GM21825 (cell line): Measurements from ENCODE around the gene MAGEF1.
"Not testable (repeated sequence)": the region's sequence is repeated elsewhere in the genome, so short reads cannot be mapped to it uniquely, and the experiment has no call there.

ENCODE experiments used
- ATAC-seq: cut with Tn5 transposase; IDR thresholded peaks from one replicate; pipeline ENCODE4 v1.9.1; 2021; ENCODE audit warnings: mild to moderate bottlenecking, moderate library complexity; ENCODE audit not compliant: unreplicated experiment

Gene MAGEF1

DNA sequence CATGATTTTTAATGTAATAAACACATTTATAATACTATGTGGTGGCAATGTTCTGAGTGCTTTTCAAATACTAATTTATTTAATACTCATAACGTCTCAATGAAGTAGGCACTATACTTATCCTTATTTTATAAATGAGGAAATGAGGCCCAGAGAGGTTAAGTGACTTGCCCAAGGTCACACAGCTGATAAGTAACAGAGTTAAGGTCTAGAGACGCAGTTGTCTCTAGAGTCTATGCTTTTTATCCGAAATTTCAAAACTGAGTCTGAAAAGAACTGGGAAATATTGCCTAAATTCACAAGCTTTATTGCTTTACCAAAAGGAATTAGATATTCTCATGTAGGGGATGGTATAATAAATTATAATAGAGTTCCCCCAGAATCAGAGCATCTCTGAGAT lies 31.4 kb upstream of the MAGEF1 start:
- no peak for ATAC-seq

DNA sequence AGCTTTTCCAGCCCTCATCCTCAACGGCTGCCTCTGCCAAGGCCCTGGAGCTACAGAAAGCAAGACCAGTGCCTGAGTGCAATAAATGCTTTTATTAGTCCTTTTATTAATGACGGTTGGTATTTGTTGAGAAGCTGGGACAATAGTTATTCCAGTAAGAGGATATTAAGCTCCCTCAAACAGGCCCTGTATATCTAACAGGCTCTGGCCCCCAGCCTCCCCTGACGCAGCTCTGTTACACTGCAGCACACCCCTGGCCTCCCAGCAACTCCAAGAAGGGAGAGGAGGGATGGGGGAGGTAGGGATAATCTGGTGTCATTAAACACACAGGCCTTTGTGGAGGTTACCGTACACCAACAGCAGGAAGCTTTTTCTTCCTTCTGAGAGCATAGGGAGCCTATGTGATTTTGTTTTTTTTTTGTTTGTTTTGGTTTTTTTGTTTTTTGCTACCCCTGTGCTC lies 30.8 kb upstream of the MAGEF1 start:
- no peak for ATAC-seq

DNA sequence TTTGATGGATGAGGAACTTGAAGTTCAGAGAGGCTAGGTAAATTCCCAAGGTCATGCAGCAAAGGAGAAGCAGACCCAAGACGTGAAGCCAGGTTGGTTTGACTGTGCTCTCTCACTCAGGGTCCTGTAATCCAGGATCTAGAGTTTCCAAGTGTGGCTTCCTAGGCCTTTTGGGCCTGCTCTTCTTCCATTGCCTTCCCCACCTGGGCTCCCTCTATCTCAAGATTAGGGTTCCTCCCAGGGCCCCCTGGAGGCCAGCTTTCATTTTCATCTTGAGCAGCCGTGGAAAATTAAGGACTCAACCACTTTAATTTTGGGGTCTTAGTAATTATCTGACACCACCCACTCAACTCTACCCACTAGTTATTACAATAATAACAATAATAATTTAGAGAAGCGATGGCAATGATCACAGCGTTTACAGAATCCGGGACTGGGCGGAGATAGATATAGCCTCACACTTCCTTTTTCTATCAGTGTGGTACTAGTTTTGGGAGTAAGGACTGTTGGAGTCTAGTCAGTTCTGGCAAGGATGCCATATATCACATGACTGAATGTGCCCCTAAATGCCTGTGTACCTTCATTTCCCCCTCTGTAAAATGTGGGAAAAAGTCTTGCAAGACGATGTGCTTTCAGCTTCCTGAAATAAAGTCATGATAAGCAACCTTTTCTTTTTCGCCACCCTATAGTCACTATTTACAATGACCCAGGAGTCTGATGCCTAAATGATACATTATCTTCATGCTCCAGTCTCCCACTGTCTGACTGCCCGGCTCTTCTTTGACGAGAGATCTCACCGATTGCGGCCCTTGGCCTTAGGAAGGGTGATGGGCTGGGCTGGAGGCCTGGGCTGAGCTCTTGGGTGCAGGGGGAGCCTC lies 30.2 kb upstream of the MAGEF1 start:
- ATAC-seq, result no peak

DNA sequence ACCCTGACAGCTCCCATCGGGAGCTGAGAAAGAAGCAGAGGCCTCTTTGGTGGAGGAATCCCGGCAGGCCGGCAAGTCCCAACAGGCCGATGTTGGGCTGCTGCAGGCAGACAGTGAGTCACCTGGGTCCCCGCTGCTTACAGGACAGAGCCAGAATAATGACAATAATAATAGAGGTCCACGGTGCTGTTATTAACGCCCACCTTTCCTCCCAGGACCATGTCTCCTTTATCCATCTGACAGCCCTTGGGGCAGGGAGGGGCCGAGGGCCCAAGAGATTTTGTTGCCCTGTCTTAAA lies 29.3 kb upstream of the MAGEF1 start:
- ATAC-seq, result no peak

DNA sequence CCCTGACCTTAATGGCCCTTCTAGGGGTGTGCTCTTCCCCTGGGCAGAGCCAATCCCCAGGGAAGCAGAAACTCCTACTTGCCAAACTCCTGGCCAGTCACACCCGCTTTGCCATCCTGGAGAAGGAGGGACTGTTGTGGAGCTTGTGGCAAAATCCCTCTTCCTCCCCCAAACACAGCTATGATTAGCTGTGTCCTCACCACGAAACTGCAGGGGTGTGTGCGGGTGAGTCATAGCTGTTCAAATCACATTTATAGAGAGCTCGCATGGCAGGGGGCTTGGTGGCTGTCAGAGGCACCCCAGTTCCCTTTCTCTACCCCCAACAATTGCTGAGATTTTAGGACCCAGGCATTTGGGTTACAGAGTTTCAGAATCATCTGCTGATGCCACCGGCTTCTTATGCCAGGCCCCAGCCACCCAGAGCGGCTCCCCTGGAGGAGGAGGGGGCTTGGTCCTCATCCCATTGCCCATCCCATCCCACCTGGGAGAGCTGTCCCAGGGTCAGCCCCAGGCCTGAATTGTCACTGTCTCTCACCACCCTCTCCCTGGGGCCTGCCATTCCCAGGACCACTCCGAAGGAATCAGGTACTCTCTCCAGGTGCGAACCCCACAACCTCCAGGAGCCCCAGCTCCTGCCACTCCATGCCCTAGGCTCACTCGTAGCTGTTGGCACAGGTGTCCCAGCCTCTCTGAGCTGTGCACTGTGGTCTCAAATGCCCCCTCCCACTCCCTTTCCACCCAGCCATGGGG lies 28.8 kb upstream of the MAGEF1 start:
- ATAC-seq, result no peak

DNA sequence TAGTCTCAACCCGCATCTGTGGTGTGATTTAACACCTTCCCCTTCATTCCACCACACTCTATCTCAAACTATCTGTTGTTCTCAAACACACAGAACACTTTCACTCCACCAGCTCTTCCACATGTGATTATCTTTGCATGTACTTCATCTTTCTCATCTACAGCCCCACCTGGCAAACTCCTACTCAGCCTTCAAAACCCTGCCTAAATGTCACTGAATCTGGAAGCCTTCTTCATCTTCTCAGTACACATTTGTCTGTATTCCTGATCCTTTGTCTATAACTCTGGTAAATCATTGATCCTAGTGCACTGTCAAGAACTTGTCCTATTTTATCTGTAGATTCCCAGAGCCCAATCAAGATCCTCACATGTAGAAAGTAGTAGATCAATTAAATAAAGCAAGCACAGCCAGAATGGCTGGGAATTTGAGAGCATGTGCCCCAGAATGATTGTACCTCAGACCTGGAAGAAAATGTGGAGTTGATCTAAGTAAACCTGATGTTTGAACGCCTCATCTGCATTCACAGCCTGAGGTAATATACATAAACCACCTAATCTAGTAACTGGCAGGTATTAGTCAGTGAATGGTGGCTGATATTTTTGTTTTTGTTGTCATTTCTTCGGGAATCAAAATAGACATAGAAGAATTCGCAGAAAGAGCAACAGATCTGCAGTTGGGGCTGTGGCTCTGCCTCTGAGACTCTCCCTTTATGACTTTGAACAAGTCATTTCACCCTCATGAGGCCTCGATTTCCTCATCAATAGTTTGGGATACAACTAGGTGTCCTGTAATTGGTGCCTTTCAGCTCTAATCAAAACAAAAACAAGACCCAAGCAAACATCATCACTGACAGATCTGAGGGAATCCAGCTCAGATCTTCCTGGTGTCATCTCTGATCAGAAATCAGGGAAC lies 28.0 kb upstream of the MAGEF1 start:
- ATAC-seq, result no peak

DNA sequence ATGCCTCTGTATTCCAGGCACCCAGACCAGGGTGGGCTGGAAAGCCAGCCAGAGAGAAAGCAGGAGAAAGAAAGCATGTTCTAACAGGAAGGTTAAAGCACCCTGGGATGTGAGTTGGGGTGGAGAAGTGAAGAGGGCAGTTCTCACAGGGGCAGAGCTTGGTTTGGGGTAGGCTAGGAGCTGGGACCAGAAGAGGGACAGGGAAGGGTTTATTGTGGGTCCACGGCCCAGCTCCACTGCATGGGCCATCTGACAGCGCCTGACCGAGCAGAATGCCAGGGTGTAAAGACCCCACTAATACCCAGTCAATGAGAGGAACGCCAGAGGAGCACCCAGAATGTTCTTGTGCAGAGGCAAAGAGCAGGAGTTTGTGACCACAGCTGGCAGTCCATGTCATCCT lies 27.1 kb upstream of the MAGEF1 start:
- ATAC-seq, result no peak

DNA sequence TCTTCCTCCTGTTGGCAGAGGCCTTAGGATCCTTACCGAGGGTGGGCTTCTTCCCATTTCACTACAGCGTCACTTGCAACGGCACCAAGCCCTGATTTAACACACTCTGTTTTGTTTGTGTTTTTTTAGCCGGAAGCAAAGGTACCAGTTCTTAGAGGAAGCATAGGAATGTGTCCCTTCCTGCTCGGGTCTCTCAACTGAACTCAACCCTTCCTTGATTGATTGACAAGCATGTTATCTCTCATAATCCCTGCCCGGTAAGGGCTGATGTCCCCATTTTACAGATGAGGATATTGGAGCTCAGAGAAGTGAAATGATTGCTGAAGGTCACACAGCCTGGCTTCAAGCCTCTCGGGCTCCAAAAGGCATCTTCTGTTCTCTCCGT lies 26.6 kb upstream of the MAGEF1 start:
- no peak for ATAC-seq

DNA sequence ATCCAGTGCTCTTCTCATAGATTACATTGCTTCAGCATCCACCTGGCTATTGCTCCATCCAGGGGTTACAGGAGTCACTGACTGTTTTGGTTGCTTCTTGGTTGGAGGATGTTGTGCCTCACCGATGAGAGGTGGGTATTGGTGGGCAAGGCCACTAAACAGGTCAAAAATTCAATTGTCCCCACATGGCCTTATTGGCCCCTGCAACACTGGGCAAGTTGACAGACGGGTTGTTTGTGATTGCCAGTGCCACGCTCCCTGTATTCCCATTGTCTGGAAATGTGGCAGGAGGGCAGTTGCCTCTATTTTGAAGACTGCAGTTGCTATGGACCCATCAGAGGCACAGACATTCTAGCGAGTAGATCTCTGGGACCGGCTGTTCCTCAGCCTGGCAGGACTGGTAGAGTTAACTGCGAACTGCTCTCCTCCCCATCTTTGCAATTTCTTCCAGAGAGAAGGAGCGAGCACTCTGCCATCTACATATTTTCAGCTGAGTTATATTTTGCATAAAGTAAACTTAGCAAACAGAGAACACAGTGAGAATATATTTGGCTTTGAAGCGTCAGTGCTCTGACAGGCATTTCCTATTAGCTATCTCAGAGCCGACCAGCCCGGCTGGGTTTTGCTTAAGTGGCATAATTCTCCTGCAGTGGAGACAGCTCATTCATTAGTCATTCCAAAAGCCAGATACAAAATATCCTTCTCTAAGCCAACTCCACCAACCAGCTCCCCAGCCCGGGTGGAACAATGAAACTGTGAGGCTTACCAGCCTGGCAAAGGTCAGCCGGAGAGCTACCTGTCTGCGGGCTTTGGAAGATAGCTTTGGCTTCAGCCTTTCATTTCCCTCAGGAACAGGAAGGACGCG lies 26.0 kb upstream of the MAGEF1 start:
- ATAC-seq, result no peak

DNA sequence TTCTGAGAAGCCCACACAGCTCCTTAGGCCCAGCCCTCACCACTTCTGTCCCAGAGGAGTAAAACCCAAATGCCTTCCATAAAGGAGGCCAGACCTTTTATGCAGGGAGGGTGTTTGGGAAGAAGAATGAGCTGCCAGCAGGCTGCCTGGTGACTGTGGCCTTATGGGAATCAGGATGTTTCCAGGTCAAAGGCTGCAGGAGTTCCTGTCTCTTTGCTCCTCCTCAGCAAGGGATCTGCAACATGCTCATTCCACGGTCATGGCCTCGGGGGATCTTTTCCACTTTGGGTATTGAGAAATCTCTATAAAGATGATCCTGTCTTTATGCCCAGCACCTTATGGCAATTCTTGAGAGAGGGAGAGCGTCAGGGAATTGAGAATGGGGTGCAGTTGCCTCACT lies 25.2 kb upstream of the MAGEF1 start:
- no peak for ATAC-seq

DNA sequence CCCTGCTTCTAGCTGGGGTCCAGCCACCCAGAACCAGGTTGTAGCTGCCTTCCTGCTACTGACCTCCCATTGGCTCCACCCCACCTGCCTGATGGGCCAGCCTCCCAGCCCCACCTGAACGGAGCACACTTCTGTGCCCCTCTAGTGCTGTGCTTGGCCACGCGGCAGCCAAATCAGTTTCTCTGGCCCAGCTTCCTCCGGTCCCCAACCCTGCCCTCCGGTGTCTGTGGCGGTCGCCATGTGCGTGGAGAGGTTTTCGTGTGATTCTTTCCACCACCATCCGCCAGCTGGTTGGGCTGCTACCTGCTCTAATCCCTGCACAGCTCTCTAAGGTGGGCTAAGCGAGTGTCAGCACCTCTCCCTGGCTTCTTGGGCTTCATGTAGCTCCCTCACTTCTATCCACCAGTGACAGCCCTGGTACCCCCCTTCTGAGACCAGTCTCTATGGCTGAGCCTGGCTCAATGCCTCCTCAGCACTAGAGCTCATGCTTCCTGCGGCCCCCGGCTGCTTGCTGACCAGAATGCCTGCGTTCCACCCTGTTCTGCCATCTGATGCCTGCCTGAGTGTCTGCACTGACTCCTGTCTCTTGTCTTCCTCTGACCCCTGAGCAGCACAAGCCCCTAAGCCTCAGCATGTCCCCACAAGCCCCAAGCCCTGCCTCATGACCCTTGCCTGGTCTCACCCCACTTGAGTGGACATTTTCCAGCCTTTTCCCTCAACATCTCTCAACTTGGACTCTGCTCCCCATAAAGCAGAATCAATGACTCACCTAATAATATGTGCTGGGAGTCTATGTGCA lies 23.2 kb upstream of the MAGEF1 start:
- ATAC-seq, result no peak

DNA sequence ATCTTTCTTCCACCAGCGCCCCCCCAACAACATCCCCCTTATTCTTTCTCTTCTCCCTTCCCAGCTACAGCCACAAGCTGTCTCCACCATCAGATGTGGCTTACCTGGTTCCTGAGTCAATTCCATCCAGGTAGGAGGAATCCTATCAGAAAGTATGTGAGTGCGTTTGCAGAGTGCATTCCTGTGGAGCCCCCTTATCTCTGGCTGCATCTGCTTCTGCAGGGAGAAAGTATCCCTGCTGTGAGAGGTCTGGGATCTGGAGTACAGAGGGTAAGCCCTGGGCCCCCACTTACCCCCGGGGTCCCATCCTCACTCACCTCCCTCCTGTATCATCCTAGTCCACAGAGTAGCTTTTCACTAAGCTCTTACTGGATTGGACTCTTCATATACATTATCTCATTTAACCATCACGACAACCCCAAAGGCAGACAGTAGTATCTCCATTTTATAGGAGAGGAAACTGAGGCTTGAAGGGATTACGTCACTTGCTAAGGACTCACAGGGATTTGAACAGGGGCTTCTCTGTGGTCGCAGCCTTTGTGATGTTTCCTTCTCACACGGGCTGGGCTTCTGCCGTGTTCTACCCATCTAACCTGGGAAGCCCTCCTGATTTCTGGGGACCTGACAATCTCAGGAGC lies 22.2 kb upstream of the MAGEF1 start:
- ATAC-seq, result no peak

DNA sequence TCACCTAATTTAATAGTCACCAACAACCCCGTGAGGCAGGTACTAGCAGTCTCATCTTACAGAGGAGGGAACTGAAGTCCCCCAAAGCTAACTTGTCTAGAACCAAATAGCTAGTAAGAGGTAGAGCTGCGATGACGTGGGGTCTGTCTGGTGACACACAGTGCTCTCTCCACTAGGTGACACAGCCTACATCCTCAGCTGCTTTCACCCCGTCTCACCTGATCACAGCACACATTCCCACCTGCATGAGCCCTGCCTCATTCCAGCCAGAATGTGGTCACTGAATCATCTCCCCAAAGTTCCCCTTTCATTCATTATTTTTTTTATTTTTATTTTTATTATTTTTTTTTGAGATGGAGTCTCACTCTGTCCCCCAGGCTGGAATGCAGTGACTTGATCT lies 21.3 kb upstream of the MAGEF1 start:
- no peak for ATAC-seq

DNA sequence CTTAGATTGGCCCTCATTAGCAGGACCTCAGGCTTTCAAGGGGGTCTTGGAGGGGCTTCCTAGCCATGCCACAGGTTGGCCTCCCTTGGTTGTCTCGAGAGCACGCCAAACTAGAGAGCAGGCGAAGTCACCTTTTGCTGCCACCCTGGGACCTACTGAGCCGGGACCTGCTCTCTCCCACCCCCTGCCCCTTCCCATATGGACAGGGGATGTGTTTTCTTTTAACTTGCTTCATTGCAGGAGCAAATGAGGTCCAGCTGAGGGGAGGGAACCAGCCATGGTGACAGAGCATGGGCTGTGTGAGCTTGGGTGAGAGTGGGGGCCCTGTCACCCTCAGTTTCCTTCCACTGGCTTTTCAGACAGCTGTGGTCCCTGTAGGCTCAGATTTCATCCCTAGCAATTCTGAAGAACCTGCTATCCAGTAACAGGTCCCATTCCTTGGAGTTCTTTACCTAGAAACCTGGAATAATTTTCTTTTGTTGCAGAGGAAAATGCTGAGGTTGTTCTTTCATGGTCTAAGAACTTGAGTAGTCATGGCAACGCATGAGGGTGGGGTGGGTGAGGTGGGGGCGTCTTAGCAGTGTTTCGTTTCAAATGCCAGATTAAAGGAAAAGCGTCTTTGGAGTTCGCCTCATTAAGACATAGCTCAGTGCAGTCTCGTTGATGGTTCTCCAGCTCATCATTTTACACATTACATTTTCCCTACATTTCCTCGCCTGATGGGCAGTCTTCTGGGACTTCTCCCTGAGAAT lies 20.1 kb upstream of the MAGEF1 start:
- no peak for ATAC-seq

DNA sequence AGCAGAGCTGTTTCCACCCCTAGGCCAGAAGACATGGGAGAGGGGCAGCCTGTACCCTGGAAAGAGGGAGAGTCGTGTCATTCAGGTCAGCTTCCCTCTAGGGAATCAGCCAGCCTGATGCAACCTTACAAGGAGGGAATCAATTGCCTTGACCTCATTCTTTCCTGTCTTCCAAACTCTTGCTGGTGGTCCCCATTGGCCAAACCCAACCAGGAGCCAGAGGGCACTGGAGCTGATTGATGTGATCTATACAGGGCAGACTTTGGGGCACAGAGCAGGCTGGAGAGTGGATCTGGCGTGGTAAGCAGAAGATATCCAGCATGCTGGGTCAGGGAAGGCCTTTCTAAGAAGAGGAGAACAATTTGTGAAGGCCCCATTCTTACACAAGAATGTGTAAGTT lies 19.1 kb upstream of the MAGEF1 start:
- ATAC-seq, result no peak

DNA sequence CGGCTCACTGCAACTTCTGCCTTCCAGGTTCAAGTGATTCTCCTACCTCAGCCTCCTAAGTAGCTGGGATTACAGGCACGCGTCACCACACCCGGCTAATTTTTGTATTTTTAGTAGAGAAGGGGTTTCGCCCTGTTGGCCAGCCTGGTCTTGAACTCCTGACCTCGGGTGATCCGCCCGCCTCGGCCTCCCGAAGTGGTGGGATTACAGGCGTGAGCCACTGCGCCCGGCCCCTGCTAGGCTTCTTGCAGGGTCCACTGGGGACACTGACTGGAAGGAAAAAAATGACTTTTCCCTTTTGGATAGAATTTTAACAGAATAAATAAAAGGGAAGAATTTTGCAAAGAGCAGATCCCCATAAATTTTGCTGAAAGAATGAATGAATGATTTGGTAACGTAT lies 17.3 kb upstream of the MAGEF1 start:
- not testable (repeated sequence) for ATAC-seq

DNA sequence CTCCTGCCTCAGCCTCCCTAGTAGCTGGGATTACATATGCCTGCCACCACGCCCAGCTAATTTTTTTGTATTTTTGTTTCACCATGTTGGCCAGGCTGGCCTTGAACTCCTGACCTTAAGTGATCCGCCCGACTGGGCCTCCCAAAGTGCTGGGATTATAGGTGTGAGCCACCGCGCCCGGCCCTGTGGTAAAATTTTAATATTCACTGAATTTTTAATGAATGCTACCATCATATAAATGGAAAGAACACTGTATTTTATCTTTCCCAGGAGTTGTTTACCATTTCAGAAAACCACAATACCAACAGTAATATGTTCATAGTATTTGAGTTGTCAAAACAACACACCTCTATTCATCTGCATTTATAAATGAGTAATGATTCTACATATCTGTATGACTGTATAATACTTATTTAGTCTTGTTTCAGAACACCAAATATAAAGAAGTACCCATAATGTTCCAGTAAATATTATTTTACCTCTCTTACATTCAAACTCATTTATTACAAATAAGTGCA lies 16.2 kb upstream of the MAGEF1 start:
- ATAC-seq, result no peak

DNA sequence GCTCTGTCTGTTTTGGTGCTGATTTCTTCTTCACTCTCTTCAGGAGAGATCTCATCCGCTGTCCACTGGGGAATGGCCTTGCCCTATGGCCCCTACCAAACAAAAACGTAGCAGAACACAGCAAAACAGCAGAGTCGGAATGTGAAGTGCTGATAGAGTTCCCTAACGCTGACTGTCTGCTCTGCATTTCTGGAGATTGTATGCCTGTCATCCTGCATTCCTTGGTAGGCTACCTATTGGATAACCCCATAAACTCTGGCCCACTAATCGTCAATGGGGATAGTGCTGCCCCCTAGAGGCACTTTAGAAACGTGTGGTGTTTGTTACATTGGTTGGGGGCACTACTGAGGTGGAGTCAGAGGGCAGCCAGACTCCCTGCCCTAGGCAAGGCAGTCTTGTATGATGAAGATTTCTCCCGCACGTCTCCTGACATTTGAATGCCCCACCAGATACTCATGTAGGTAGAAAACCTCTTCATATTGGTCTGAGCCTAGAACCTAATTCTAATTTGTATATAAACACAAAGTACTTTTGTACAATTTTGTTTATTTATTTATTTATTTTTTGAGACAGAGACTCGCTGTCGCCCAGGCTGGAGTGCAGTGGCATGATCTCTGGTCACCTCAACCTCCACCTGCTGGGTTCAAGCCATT lies 15.6 kb upstream of the MAGEF1 start:
- ATAC-seq, result no peak
